GM23338 (cell line): ENCODE data around the gene SLIT2. TPM values are rescaled to one million over a fixed set of nuclear protein-coding genes. Genes with fewer than 3 reads are reported as not detected.

Experiments
- ATAC-seq: fragments of 200-7000 bp; cut with Tn5 transposase; 3 replicates; pipeline ENCODE4 v1.9.1; 2020
- DNase-seq: peaks from one replicate; pipeline ENCODE4 v3.0.0-alpha.2; 2015; ENCODE audit warnings: low spot score
- H2AFZ ChIP-seq: fragments of 200-600 bp; sonication (generic); 2 replicates; pipeline ENCODE4 v1.8.0; 2016; ENCODE audit warnings: antibody characterized with exemption, mild to moderate bottlenecking, moderate library complexity
- H3F3A ChIP-seq: fragments of 200-600 bp; sonication (generic); replicated peaks from 2 replicates; pipeline ENCODE4 v1.8.0; 2017; ENCODE audit warnings: antibody characterized with exemption, mixed run types, low read depth
- H3K27ac ChIP-seq: fragments of 200-600 bp; sonication (generic); 2 replicates; pipeline ENCODE4 v1.6.1; 2016; ENCODE audit warnings: low read depth
- H3K27me3 ChIP-seq: fragments of 200-600 bp; sonication (generic); 2 replicates; pipeline ENCODE4 v1.8.0; 2016; ENCODE audit warnings: mild to moderate bottlenecking, mixed run types, moderate library complexity; ENCODE audit not compliant: insufficient read depth
- H3K36me3 ChIP-seq: fragments of 200-600 bp; sonication (generic); 2 replicates; pipeline ENCODE4 v1.8.0; 2016; ENCODE audit warnings: mild to moderate bottlenecking; ENCODE audit not compliant: insufficient read depth
- H3K4me1 ChIP-seq: fragments of 200-600 bp; sonication (generic); 2 replicates; pipeline ENCODE4 v1.8.0; 2016; ENCODE audit warnings: mild to moderate bottlenecking, moderate library complexity; ENCODE audit not compliant: insufficient read depth
- H3K4me2 ChIP-seq: fragments of 200-600 bp; sonication (generic); 2 replicates; pipeline ENCODE4 v1.7.1; 2017; ENCODE audit warnings: mixed run types
- H3K4me3 ChIP-seq: fragments of 200-600 bp; sonication (generic); 2 replicates; pipeline ENCODE4 v1.6.1; 2016; ENCODE audit warnings: mixed run types
- H3K79me2 ChIP-seq: fragments of 200-600 bp; sonication (generic); replicated peaks from 2 replicates; pipeline ENCODE4 v1.8.0; 2017; ENCODE audit warnings: mild to moderate bottlenecking; ENCODE audit not compliant: insufficient read depth
- H3K9me2 ChIP-seq: fragments of 200-600 bp; sonication (generic); 2 replicates; pipeline ENCODE4 v1.8.0; 2017; ENCODE audit not compliant: insufficient read depth
- H4K20me1 ChIP-seq: fragments of 200-600 bp; sonication (generic); replicated peaks from 2 replicates; pipeline ENCODE4 v1.8.0; 2017; ENCODE audit warnings: mild to moderate bottlenecking; ENCODE audit not compliant: insufficient read depth
- H3K27ac Mint-ChIP-seq: 2 replicates; pipeline ENCODE4 v1.8.0; 2020; ENCODE audit warnings: inconsistent platforms, mild to moderate bottlenecking, moderate library complexity, mixed read lengths
- H3K27me3 Mint-ChIP-seq: 3 replicates; pipeline ENCODE4 v1.8.0; 2022; ENCODE audit warnings: low read depth, mild to moderate bottlenecking, moderate library complexity, mixed read lengths, inconsistent platforms; ENCODE audit not compliant: insufficient read depth, poor library complexity
- H3K36me3 Mint-ChIP-seq: 3 replicates; pipeline ENCODE4 v1.8.0; 2021; ENCODE audit warnings: low read depth, mild to moderate bottlenecking, inconsistent platforms, moderate library complexity, mixed read lengths
- H3K4me1 Mint-ChIP-seq: 3 replicates; pipeline ENCODE4 v1.8.0; 2020; ENCODE audit warnings: mild to moderate bottlenecking, inconsistent platforms, mixed read lengths
- H3K4me3 Mint-ChIP-seq: 3 replicates; pipeline ENCODE4 v1.8.0; 2021; ENCODE audit warnings: moderate library complexity, mild to moderate bottlenecking, inconsistent platforms, mixed read lengths
- H3K9me3 Mint-ChIP-seq: 3 replicates; pipeline ENCODE4 v1.8.0; 2020; ENCODE audit warnings: moderate library complexity, mild to moderate bottlenecking, inconsistent platforms, mixed read lengths
- CREB1 ChIP-seq: fragments of 250-450 bp; sonication (Bioruptor Pico); IDR thresholded peaks from 2 replicates; pipeline ENCODE4 v1.5.0; 2020; ENCODE audit warnings: low read depth, mild to moderate bottlenecking, moderate library complexity
- EZH2 ChIP-seq: fragments of 200-600 bp; sonication (generic); IDR thresholded peaks from one replicate; pipeline ENCODE4 v1.8.0; 2017; ENCODE audit warnings: antibody characterized with exemption, mild to moderate bottlenecking, low read depth; ENCODE audit not compliant: unreplicated experiment
- EZH2phosphoT487 ChIP-seq: fragments of 200-600 bp; sonication (generic); IDR thresholded peaks from one replicate; pipeline ENCODE4 v1.8.1; 2018; ENCODE audit warnings: antibody characterized with exemption; ENCODE audit not compliant: unreplicated experiment
- JUNB ChIP-seq: IDR thresholded peaks from one replicate; pipeline ENCODE4 v1.6.1; 2016; ENCODE audit warnings: antibody characterized with exemption; ENCODE audit not compliant: unreplicated experiment
- STAT1 ChIP-seq: IDR thresholded peaks from one replicate; pipeline ENCODE4 v1.6.1; 2016; ENCODE audit warnings: antibody characterized with exemption; ENCODE audit not compliant: unreplicated experiment
- ZNF114 ChIP-seq: fragments of 250-450 bp; sonication (Bioruptor Pico); IDR thresholded peaks from 2 replicates; pipeline ENCODE4 v1.5.0; 2020; ENCODE audit warnings: mild to moderate bottlenecking, moderate library complexity
- ZNF331 ChIP-seq: fragments of 250-450 bp; sonication (Bioruptor Pico); IDR thresholded peaks from 2 replicates; pipeline ENCODE4 v1.5.0; 2020; ENCODE audit warnings: low read depth, mild to moderate bottlenecking, moderate library complexity
- polyA plus RNA-seq: library from polyadenylated mRNA; unstranded; fragments of >200 nt; fragmentation: Nextera tagmentation; extraction: Ambion mirVana; gene quantifications from 2 replicates; pipeline ENCODE4 v1.2.1, GENCODE V29; 2016
- total RNA-seq: library from RNA; depleted of rRNA; stranded (reverse); fragments of >200 nt; shearing (Covaris generic); gene quantifications from 2 replicates; pipeline ENCODE4 v1.2.3, GENCODE V29; 2014
- TF ChIP-seq, protein P1 (sequence below): IDR thresholded peaks from one replicate; pipeline ENCODE4 v1.6.1; 2018; ENCODE audit warnings: antibody characterized with exemption; ENCODE audit not compliant: unreplicated experiment
- TF ChIP-seq, protein P2 (sequence below): fragments of 250-450 bp; sonication (Bioruptor Pico); IDR thresholded peaks from 2 replicates; pipeline ENCODE4 v1.5.0; 2020; ENCODE audit warnings: mild to moderate bottlenecking, moderate library complexity

The SLIT2 gene
- total and polyA plus RNA-seq, 2 experiments from 2014 or later: 5.2 to 5.6 TPM

DNA sequence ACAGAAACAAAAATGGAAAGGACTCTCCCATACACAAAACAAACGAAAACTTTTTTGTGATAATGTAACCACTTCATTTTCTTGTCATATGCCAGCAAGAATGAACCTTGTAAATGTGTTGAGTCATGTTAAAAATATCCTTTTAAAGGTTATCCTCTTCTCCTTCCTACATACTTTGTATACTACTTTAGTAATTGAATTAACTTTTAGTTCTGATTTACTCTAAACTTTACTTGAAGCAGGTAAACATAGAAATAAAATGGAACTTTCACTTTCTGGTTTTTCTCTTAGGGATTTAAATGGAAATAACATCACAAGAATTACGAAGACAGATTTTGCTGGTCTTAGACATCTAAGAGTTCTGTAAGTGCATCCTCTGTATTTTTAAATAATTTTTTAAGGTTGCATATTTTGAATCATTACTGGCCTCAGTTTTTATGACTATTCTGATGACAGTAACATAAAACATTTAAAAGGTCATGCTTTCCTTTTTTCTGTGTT is 4.7 kb downstream of the SLIT2 start (continued):
- TF ChIP-seq ZNF114 (CRISPR knock-in tag) (no peak), STAT1 (no peak), EZH2phosphoT487 (no peak), CREB1 (CRISPR knock-in tag) (no peak), EZH2 (no peak)
- TF ChIP-seq, protein P1, sequence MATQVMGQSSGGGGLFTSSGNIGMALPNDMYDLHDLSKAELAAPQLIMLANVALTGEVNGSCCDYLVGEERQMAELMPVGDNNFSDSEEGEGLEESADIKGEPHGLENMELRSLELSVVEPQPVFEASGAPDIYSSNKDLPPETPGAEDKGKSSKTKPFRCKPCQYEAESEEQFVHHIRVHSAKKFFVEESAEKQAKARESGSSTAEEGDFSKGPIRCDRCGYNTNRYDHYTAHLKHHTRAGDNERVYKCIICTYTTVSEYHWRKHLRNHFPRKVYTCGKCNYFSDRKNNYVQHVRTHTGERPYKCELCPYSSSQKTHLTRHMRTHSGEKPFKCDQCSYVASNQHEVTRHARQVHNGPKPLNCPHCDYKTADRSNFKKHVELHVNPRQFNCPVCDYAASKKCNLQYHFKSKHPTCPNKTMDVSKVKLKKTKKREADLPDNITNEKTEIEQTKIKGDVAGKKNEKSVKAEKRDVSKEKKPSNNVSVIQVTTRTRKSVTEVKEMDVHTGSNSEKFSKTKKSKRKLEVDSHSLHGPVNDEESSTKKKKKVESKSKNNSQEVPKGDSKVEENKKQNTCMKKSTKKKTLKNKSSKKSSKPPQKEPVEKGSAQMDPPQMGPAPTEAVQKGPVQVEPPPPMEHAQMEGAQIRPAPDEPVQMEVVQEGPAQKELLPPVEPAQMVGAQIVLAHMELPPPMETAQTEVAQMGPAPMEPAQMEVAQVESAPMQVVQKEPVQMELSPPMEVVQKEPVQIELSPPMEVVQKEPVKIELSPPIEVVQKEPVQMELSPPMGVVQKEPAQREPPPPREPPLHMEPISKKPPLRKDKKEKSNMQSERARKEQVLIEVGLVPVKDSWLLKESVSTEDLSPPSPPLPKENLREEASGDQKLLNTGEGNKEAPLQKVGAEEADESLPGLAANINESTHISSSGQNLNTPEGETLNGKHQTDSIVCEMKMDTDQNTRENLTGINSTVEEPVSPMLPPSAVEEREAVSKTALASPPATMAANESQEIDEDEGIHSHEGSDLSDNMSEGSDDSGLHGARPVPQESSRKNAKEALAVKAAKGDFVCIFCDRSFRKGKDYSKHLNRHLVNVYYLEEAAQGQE: no peak

DNA sequence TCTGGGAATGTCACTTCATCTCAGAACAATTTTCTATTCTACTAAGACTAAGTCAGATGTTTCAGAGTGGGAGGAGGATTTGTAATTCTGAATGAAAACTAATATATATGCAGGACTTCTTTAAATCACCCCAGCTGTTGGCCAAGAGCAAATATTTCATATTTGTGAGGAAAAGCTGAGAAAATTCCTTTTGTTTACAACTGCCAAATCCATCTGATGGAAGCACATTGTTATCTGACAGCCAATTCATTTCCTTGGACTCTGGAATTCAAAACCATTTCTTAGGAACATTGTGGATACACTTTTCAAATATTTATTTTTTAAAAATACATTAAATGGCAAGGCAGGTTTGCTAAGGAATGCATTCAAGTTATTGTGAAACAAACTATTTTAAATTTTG is 8.0 kb downstream of the SLIT2 start:
- Mint-ChIP-seq H3K9me3 (no peaks in the 10 kb centered on the region; the same call in 2 of the 3 replicates), H3K4me1 (peaks cover 21% of the 10 kb centered on the region), H3K27ac (no peak overlapping the region), H3K36me3 (peaks cover 3% of the 10 kb centered on the region; the same call in 2 of the 3 replicates), H3K4me3 (no peak overlapping the region), H3K27me3 (peaks cover 19% of the 10 kb centered on the region)
- no peak for ATAC-seq
- Histone ChIP-seq H3K9me2 (no peaks in the 10 kb centered on the region), H3K79me2 (no peaks in the 10 kb centered on the region), H2AFZ (no peak overlapping the region), H3K4me2 (no peak overlapping the region), H3K4me3 (no peak overlapping the region), H4K20me1 (no peaks in the 10 kb centered on the region; the same call in 1 of the 2 replicates), H3K27ac (no peak overlapping the region), H3K36me3 (no peaks in the 10 kb centered on the region), H3F3A (no peaks in the 10 kb centered on the region), H3K27me3 (peaks cover 40% of the 10 kb centered on the region), H3K4me1 (peaks cover 31% of the 10 kb centered on the region)
- TF ChIP-seq, protein P2, sequence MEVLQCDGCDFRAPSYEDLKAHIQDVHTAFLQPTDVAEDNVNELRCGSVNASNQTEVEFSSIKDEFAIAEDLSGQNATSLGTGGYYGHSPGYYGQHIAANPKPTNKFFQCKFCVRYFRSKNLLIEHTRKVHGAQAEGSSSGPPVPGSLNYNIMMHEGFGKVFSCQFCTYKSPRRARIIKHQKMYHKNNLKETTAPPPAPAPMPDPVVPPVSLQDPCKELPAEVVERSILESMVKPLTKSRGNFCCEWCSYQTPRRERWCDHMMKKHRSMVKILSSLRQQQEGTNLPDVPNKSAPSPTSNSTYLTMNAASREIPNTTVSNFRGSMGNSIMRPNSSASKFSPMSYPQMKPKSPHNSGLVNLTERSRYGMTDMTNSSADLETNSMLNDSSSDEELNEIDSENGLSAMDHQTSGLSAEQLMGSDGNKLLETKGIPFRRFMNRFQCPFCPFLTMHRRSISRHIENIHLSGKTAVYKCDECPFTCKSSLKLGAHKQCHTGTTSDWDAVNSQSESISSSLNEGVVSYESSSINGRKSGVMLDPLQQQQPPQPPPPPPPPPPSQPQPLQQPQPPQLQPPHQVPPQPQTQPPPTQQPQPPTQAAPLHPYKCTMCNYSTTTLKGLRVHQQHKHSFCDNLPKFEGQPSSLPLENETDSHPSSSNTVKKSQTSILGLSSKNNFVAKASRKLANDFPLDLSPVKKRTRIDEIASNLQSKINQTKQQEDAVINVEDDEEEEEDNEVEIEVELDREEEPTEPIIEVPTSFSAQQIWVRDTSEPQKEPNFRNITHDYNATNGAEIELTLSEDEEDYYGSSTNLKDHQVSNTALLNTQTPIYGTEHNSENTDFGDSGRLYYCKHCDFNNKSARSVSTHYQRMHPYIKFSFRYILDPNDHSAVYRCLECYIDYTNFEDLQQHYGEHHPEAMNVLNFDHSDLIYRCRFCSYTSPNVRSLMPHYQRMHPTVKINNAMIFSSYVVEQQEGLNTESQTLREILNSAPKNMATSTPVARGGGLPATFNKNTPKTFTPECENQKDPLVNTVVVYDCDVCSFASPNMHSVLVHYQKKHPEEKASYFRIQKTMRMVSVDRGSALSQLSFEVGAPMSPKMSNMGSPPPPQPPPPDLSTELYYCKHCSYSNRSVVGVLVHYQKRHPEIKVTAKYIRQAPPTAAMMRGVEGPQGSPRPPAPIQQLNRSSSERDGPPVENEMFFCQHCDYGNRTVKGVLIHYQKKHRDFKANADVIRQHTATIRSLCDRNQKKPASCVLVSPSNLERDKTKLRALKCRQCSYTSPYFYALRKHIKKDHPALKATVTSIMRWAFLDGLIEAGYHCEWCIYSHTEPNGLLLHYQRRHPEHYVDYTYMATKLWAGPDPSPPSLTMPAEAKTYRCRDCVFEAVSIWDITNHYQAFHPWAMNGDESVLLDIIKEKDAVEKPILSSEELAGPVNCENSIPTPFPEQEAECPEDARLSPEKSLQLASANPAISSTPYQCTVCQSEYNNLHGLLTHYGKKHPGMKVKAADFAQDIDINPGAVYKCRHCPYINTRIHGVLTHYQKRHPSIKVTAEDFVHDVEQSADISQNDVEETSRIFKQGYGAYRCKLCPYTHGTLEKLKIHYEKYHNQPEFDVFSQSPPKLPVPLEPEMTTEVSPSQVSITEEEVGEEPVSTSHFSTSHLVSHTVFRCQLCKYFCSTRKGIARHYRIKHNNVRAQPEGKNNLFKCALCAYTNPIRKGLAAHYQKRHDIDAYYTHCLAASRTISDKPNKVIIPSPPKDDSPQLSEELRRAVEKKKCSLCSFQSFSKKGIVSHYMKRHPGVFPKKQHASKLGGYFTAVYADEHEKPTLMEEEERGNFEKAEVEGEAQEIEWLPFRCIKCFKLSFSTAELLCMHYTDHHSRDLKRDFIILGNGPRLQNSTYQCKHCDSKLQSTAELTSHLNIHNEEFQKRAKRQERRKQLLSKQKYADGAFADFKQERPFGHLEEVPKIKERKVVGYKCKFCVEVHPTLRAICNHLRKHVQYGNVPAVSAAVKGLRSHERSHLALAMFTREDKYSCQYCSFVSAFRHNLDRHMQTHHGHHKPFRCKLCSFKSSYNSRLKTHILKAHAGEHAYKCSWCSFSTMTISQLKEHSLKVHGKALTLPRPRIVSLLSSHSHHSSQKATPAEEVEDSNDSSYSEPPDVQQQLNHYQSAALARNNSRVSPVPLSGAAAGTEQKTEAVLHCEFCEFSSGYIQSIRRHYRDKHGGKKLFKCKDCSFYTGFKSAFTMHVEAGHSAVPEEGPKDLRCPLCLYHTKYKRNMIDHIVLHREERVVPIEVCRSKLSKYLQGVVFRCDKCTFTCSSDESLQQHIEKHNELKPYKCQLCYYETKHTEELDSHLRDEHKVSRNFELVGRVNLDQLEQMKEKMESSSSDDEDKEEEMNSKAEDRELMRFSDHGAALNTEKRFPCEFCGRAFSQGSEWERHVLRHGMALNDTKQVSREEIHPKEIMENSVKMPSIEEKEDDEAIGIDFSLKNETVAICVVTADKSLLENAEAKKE (CRISPR knock-in tag): no peak
- TF ChIP-seq JUNB: no peak
- no peak for TF ChIP-seq ZNF331
- DNase-seq: no peak
